ENCODE data around the gene OLFML1. TPM values are rescaled to one million over a fixed set of nuclear protein-coding genes. Genes with fewer than 3 reads are reported as not detected.

The OLFML1 gene
- total RNA-seq, 1 experiment from 2014 or later: not detected

- H3K79me1 ChIP-seq (ENCODE audit: insufficient read depth, low read depth, low read length, poor library complexity, severe bottlenecking): no peaks in the 10 kb centered on the region
- no peak overlapping the region for H2BK20ac ChIP-seq (ENCODE audit: low read depth, low read length, poor library complexity, severe bottlenecking)
- no peak overlapping the region for H3K14ac ChIP-seq (ENCODE audit: insufficient read depth, low read length)
- H3K23ac ChIP-seq (ENCODE audit: insufficient read length, low read depth, low read length): no peak overlapping the region
- no peak overlapping the region for H2BK12ac ChIP-seq (ENCODE audit: insufficient read length, low read depth, low read length)
- no peaks in the 10 kb centered on the region; the same call in 1 of the 2 replicates for H3K27me3 Mint-ChIP-seq (ENCODE audit: low read depth)
- no peaks in the 10 kb centered on the region for H3K79me2 ChIP-seq (ENCODE audit: insufficient read depth, low read length)
- H3K4me3 Mint-ChIP-seq: no peak overlapping the region
- H2AFZ ChIP-seq (ENCODE audit: low read length): no peak overlapping the region
- H4K20me1 ChIP-seq (ENCODE audit: control insufficient read depth, insufficient read depth, insufficient read length): no peaks in the 10 kb centered on the region
- no peak for DNase-seq
- H3K23me2 ChIP-seq (ENCODE audit: insufficient read length, low read depth, low read length, poor library complexity, severe bottlenecking): no peaks in the 10 kb centered on the region
- no peak overlapping the region for H3K4ac ChIP-seq (ENCODE audit: low read depth, low read length)
- no peak overlapping the region for H3K27ac ChIP-seq (ENCODE audit: insufficient read length, low read depth, low read length)
- H3K9me3 Mint-ChIP-seq: no peaks in the 10 kb centered on the region
- H4K8ac ChIP-seq (replicated peaks; ENCODE audit: insufficient read length, low read depth, low read length): no peak overlapping the region
- H3K56ac ChIP-seq (ENCODE audit: insufficient read length, low read depth, low read length): no peak overlapping the region
- no CpG with 5 or more reads among the region's 3 CpGs for WGBS (ENCODE audit: extremely low coverage, insufficient read length, low lambda C conversion rate)
- H2BK15ac ChIP-seq (ENCODE audit: low read depth, low read length): no peak overlapping the region
- H3K36me3 Mint-ChIP-seq (ENCODE audit: insufficient read depth in 1 of 3, low read depth in 3 of 3): no peaks in the 10 kb centered on the region; a peak in 1 of 7 replicates
- H3K18ac ChIP-seq (ENCODE audit: insufficient read length, low read depth, low read length): no peak overlapping the region
- H3K27me3 ChIP-seq (ENCODE audit: insufficient read depth, low read length): no peaks in the 10 kb centered on the region
- no peak overlapping the region for H3K27ac Mint-ChIP-seq
- no peak overlapping the region for H2AK5ac ChIP-seq (ENCODE audit: insufficient read length, low read length)
- no peak overlapping the region for H2BK5ac ChIP-seq (ENCODE audit: insufficient read length, low read length)
- no peaks in the 10 kb centered on the region for H3K9me3 ChIP-seq (ENCODE audit: control insufficient read depth, low read depth, low read length)
- H3K9ac ChIP-seq (ENCODE audit: extremely low read depth, insufficient read length, low read length): no peak overlapping the region
- H3K4me1 Mint-ChIP-seq: peaks cover 39% of the 10 kb centered on the region in 2 experiments
- no peak overlapping the region for H2BK120ac ChIP-seq (ENCODE audit: low read depth, low read length, poor library complexity, severe bottlenecking)
- H3K4me2 ChIP-seq (ENCODE audit: insufficient read depth, insufficient read length, low read length): no peak overlapping the region
- H3K4me1 ChIP-seq (ENCODE audit: insufficient read depth, low read length): peaks cover 7% of the 10 kb centered on the region; the same call in 1 of the 2 replicates
- H4K5ac ChIP-seq (ENCODE audit: insufficient read length, low read depth, low read length): no peak overlapping the region
- H3T11ph ChIP-seq (ENCODE audit: low read length): no peak overlapping the region
- H4K91ac ChIP-seq (ENCODE audit: insufficient read length, low read depth, low read length): no peak overlapping the region
- no peak for TF ChIP-seq CTCF (conservative IDR thresholded peaks at IDR 0.05)
Measured at GRCh38 chr11:7546324-7546791, 61.1 kb downstream of the OLFML1 start.
